Measurements from ENCODE around the gene BEGAIN. TPM values are rescaled to one million over a fixed set of nuclear protein-coding genes. Genes with fewer than 3 reads are reported as not detected.
A peak's percentile ranks its signal among the peaks of the same experiment; 100 is the strongest.

The BEGAIN gene
- total RNA-seq, 4 donors from 2014 or later: 0.68 to 2.8 (median 1.1) TPM

DNA sequence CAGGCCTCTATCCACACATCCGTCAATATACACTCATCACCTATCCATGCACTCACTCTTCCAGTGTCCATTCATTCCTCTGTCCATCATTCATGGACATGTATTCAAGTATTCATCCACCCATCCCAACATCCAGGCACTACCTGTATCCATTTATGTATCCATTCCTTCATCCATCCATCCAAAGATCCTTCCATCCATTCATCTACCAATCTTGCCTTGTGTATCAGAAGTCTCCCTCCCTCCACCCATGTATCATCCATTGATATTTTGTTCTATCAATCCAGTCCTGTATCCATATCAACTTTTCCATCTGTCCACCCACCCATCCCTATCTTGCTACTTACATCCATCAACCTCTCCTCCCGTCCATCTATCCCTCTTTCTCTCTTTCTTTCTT, 4.0 kb downstream of the BEGAIN start:
- peaks cover 20% of the 10 kb centered on the region for H3K27me3 ChIP-seq
- H3K9me3 ChIP-seq: no peaks in the 10 kb centered on the region
- H3K4me3 ChIP-seq: no peak overlapping the region
- TF ChIP-seq POLR2A (IDR thresholded peaks at IDR 0.05): no peak
- TF ChIP-seq, protein P1, sequence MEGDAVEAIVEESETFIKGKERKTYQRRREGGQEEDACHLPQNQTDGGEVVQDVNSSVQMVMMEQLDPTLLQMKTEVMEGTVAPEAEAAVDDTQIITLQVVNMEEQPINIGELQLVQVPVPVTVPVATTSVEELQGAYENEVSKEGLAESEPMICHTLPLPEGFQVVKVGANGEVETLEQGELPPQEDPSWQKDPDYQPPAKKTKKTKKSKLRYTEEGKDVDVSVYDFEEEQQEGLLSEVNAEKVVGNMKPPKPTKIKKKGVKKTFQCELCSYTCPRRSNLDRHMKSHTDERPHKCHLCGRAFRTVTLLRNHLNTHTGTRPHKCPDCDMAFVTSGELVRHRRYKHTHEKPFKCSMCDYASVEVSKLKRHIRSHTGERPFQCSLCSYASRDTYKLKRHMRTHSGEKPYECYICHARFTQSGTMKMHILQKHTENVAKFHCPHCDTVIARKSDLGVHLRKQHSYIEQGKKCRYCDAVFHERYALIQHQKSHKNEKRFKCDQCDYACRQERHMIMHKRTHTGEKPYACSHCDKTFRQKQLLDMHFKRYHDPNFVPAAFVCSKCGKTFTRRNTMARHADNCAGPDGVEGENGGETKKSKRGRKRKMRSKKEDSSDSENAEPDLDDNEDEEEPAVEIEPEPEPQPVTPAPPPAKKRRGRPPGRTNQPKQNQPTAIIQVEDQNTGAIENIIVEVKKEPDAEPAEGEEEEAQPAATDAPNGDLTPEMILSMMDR (IDR thresholded peaks at IDR 0.05): no peak
- no peak for TF ChIP-seq EP300 (IDR thresholded peaks at IDR 0.05)
- TF ChIP-seq POLR2AphosphoS5 (IDR thresholded peaks at IDR 0.05): no peak
- WGBS: 85% methylated on average over 2 of the region's 2 CpGs
- H3K27ac ChIP-seq: no peak overlapping the region
- H3K36me3 ChIP-seq: no peaks in the 10 kb centered on the region
- no peak for DNase-seq (ENCODE audit: low spot score in 2 of 2)
- peaks cover 15% of the 10 kb centered on the region for H3K4me1 ChIP-seq

- Histone ChIP-seq H3K36me3 (no peaks in the 10 kb centered on the region), H3K4me1 (peaks cover 12% of the 10 kb centered on the region), H3K27me3 (peaks cover 14% of the 10 kb centered on the region), H3K9me3 (no peaks in the 10 kb centered on the region), H3K4me3 (no peak overlapping the region), H3K27ac (no peak overlapping the region)
- DNase-seq (ENCODE audit: low spot score in 2 of 2): peak in 1 of 2 donors; percentile 49
- 94% methylated on average over 16 of the region's 16 CpGs for WGBS
- TF ChIP-seq POLR2A (IDR thresholded peaks at IDR 0.05) (no peak), POLR2AphosphoS5 (IDR thresholded peaks at IDR 0.05) (no peak), EP300 (IDR thresholded peaks at IDR 0.05) (no peak)
- TF ChIP-seq, protein P1 (IDR thresholded peaks at IDR 0.05): no peak
Observed at GRCh38 chr14:100582496-100583165, 4.6 kb downstream of the BEGAIN start.

DNA sequence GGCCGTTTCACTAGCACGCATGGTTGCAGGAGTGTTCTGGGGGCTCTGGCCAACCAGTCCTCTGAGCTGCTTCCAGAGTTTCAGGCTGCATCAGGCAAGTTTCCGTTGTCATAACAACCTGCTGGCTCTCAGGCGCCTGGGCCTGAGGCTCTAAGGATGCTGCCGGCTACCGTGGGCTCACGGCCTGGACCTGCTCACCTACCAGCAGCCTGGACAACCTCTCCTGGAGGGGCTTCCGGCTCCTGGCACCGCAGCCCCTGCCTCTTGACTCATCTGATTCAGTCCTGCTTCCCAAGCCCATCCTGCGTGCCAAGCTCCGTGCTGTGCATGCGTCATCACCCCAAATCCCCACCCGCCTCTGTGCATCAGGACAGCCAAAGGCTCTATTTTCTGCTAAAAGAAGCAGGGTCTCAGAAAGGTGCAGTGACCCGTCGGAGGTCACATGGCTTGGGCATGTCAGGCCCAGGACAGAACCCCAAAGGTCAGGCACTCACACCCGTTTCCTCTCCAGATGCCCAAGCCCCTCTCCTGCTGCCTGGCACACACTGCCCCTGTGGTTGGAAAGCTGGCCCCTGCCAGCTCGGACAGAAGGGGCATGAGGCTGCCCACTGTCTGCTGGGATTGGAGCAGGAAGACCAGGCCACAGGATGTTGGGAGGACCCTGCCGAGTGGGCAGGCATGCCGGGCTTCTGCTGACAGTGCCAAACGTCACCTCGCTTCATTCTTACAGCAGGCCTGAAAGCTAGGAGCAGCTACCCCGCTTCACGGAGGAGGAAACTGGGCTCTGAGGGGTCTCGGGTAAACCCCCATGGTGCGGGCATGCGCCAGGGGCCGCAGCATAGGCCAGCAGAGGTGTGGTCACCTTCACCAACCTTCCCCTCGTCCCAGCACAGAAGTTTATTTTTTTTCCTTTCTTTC, 5.7 kb downstream of the BEGAIN start:
- no peaks in the 10 kb centered on the region for H3K9me3 ChIP-seq
- H3K36me3 ChIP-seq: no peaks in the 10 kb centered on the region
- peaks cover 4% of the 10 kb centered on the region for H3K4me1 ChIP-seq
- peak in 1 of 2 donors; percentile 46 for DNase-seq (ENCODE audit: low spot score in 2 of 2)
- WGBS: 88% methylated on average over 16 of the region's 28 CpGs
- no peak overlapping the region for H3K4me3 ChIP-seq
- TF ChIP-seq POLR2A (IDR thresholded peaks at IDR 0.05): no peak
- TF ChIP-seq, protein P1 (IDR thresholded peaks at IDR 0.05): no peak
- no peak for TF ChIP-seq EP300 (IDR thresholded peaks at IDR 0.05)
- H3K27ac ChIP-seq: no peak overlapping the region
- H3K27me3 ChIP-seq: peaks cover 6% of the 10 kb centered on the region

DNA sequence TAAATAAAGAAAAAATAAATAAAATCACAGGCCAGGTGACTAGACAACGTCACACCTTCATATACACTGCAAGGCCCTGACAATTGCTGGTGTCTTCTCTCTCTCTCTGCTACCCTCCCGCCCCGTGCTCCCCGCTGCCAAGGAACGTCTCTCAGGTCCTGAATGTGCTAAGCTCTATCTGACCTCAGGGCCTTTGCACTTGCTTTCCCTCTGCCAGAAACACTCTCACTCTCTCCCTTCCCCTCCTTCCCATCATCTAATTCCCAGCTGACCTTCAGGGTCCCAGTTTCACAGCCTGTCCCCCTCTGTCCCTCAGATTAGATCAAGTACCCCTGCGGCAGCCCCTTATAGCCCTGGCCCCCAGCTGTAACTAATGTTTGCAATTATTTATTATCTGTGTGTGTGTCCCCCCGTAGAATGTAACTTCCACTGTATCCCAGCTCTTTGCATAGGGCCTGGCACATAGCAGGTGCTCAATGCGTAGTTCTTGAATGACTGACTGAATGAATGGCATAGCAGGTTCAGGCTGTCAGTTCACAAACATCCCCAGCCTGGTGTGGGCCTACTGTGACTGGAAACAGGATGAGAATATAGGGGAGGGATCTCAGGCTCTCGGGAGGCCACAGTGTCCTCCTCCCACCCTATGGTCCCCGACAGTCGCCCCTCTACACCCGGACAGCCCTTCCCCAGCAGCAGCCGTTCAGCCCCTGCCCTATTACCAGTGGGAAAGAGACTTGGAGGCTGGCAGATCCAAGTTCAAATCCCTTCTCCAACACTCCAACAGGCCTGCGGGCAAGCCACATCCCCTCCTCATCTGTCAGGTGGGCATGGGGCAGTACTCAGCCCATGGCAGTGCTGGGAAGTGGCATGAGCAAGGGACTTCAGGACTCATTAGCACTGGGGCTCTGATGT, 6.6 kb downstream of the BEGAIN start:
- TF ChIP-seq EP300 (IDR thresholded peaks at IDR 0.05) (no peak), POLR2A (IDR thresholded peaks at IDR 0.05) (no peak), POLR2AphosphoS5 (IDR thresholded peaks at IDR 0.05) (no peak)
- TF ChIP-seq, protein P1 (IDR thresholded peaks at IDR 0.05): no peak
- H3K4me1 ChIP-seq: no peaks in the 10 kb centered on the region
- no peak overlapping the region for H3K27ac ChIP-seq
- no peaks in the 10 kb centered on the region for H3K27me3 ChIP-seq
- peak in 1 of 2 donors; percentile 21 for DNase-seq (ENCODE audit: low spot score in 2 of 2)
- H3K9me3 ChIP-seq: no peaks in the 10 kb centered on the region
- H3K36me3 ChIP-seq: no peaks in the 10 kb centered on the region
- H3K4me3 ChIP-seq: no peak overlapping the region
- 95% methylated on average over 14 of the region's 14 CpGs for WGBS

Measured in suprapubic skin (tissue), 4 donors.